HL-60 (cell line): ENCODE measurements around the gene PUM2.

Experiments used
- DNase-seq, 2 experiments: peaks; one replicate each; pipeline ENCODE4 v3.0.0-alpha.2; 2010 to 2020; ENCODE audit warnings: low read depth in 1 of 2, low spot score in 1 of 2
- H3K27ac ChIP-seq: fragments of 250-450 bp; sonication (Bioruptor Pico); replicated peaks from 2 replicates; pipeline ENCODE4 v1.5.1; 2020; ENCODE audit warnings: mild to moderate bottlenecking, moderate library complexity
- H3K27me3 ChIP-seq: fragments of 250-450 bp; sonication (Bioruptor Pico); 2 replicates; pipeline ENCODE4 v1.5.1; 2021; ENCODE audit warnings: mild to moderate bottlenecking, moderate library complexity; ENCODE audit not compliant: insufficient read depth, poor library complexity, severe bottlenecking
- H3K4me3 ChIP-seq: replicated peaks from 2 replicates; pipeline ENCODE4 v1.5.1; 2011; ENCODE audit warnings: mild to moderate bottlenecking, control low read depth, low read length; ENCODE audit not compliant: insufficient read depth
- GABPA ChIP-seq: IDR thresholded peaks from 2 replicates; pipeline ENCODE4 v1.6.1; 2012; ENCODE audit warnings: low read depth
- POLR2AphosphoS5 ChIP-seq: IDR thresholded peaks from 2 replicates; pipeline ENCODE4 v1.6.1; 2012; ENCODE audit warnings: low read depth
- SPI1 ChIP-seq: IDR thresholded peaks from 2 replicates; pipeline ENCODE4 v1.6.1; 2012; ENCODE audit warnings: low read depth, mild to moderate bottlenecking, borderline replicate concordance
- TF ChIP-seq, protein P1 (sequence below): IDR thresholded peaks from 2 replicates; pipeline ENCODE4 v1.6.1; 2012; ENCODE audit warnings: low read depth; ENCODE audit not compliant: insufficient replicate concordance
- TF ChIP-seq, protein P2 (sequence below): IDR thresholded peaks from one replicate; pipeline ENCODE4 v1.5.1; 2011; ENCODE audit warnings: low read length, control low read depth, inconsistent platforms; ENCODE audit not compliant: insufficient read depth

PUM2 gene

DNA sequence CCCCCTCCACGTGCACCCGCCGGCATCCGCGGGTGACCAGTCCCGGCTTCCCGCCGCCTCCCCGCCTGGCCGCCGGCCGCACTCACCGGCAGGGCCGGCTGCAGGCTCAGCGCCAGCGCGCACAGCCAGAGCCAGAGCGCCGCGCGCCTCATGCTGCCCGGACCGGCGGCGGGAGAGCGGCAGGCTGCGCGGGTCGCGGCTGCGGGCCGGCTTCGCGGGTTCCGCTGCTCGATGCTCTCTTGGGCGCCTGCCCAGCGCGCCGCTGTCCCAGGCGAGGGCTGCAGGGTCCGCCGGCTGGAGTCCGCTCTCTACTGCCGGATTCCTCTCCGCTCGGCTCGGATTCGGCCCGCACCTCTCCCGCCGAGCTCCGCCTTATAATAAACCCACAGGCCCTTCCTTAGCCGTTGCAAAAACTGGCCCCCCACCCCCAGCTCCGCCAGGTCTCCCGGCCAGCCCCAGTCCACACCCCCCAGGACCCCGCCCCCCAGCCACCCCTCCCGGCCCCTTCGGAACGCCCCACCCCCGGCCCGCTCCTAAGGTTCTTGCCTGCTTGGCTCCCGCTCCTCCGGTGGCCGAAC, 125.8 kb downstream of the PUM2 start, which contains the start of gene SDC1:
SDC1 (minus strand) TSS at position 415 of the 578 bp plus-strand sequence; CDS start at position 152, 263 bp downstream.
- peak within 1 kb of the TSS; percentile 47 for H3K4me3 ChIP-seq
- peaks cover 35% of the 10 kb centered on the region for H3K27me3 ChIP-seq
- TF ChIP-seq, protein P1, sequence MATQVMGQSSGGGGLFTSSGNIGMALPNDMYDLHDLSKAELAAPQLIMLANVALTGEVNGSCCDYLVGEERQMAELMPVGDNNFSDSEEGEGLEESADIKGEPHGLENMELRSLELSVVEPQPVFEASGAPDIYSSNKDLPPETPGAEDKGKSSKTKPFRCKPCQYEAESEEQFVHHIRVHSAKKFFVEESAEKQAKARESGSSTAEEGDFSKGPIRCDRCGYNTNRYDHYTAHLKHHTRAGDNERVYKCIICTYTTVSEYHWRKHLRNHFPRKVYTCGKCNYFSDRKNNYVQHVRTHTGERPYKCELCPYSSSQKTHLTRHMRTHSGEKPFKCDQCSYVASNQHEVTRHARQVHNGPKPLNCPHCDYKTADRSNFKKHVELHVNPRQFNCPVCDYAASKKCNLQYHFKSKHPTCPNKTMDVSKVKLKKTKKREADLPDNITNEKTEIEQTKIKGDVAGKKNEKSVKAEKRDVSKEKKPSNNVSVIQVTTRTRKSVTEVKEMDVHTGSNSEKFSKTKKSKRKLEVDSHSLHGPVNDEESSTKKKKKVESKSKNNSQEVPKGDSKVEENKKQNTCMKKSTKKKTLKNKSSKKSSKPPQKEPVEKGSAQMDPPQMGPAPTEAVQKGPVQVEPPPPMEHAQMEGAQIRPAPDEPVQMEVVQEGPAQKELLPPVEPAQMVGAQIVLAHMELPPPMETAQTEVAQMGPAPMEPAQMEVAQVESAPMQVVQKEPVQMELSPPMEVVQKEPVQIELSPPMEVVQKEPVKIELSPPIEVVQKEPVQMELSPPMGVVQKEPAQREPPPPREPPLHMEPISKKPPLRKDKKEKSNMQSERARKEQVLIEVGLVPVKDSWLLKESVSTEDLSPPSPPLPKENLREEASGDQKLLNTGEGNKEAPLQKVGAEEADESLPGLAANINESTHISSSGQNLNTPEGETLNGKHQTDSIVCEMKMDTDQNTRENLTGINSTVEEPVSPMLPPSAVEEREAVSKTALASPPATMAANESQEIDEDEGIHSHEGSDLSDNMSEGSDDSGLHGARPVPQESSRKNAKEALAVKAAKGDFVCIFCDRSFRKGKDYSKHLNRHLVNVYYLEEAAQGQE: no peak
- TF ChIP-seq GABPA: no peak
- TF ChIP-seq, protein P2, sequence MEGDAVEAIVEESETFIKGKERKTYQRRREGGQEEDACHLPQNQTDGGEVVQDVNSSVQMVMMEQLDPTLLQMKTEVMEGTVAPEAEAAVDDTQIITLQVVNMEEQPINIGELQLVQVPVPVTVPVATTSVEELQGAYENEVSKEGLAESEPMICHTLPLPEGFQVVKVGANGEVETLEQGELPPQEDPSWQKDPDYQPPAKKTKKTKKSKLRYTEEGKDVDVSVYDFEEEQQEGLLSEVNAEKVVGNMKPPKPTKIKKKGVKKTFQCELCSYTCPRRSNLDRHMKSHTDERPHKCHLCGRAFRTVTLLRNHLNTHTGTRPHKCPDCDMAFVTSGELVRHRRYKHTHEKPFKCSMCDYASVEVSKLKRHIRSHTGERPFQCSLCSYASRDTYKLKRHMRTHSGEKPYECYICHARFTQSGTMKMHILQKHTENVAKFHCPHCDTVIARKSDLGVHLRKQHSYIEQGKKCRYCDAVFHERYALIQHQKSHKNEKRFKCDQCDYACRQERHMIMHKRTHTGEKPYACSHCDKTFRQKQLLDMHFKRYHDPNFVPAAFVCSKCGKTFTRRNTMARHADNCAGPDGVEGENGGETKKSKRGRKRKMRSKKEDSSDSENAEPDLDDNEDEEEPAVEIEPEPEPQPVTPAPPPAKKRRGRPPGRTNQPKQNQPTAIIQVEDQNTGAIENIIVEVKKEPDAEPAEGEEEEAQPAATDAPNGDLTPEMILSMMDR: no peak
- no peak for TF ChIP-seq SPI1
- no peak for TF ChIP-seq POLR2AphosphoS5
- H3K27ac ChIP-seq: no peak within 1 kb of the TSS
- no peak for DNase-seq

DNA sequence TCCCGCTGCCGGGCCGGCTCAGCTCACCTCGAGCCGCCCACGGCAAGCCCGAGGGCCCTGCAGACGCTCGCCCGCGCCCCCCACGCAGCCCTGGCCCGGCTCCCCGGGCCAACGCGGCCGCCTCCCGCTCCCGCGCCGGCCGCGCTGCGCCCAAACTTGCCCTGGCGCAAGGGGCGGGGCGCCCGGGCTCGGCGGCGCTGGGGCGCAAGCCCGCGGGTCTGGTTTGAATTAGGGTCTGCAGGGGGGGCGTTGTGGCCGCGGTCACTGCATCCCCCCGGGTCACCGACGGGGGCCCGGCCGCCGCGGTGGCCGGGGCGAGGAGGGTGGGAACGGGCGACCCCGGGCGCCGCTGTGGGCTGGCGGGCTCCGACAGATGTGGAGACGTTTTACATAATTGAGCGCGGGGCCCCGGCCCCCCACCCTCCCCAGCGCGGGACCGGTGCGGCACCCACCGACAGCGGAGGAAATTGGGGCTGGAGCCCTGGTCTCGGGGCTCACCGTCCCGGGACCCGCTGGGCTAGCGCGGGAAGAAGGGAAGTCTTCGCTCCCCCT, 126.4 kb downstream of the PUM2 start:
- Histone ChIP-seq H3K4me3 (peak overlapping the region; percentile 47), H3K27me3 (peaks cover 35% of the 10 kb centered on the region), H3K27ac (no peak overlapping the region)
- DNase-seq: no peak
- TF ChIP-seq, protein P1: no peak
- TF ChIP-seq SPI1: no peak
- no peak for TF ChIP-seq GABPA
- TF ChIP-seq, protein P2: no peak
- TF ChIP-seq POLR2AphosphoS5: no peak

DNA sequence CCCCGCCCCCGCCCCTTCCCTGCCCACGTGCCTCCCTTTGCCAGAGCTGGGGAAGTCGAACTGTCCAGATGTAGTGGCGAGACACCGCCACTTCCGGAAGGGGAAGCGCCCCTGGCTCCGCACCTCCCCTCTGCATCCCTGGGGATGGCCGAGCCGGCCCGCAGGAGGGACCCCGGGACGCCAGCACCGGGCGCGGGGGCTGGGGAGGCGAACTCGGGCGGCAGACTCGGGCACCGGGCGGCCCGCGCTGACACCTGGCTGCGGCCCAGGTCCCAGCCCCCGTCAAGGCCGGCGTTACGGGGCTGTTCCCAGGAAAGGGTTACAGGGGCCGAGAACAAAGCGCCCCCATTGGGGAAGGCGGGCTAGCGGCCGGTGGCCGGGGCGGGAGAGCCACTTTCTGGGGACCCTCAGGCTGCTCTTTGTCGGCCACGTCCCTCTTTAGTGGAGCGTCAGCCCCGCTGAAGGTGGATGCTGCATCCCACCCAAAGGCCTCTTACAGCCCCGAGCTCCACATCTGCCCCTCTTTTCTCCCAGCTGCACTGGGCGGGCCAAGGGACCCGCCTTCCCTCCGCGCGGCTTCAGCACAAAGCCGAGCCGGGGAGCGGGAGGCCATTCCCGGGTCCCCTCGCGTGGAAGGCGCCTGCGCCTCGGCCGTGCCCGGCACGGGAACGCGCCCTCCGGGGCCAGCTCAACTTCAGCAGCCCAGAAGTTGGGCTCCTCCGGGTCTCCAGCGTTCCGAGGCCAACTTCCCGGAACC, 127.1 kb downstream of the PUM2 start:
- TF ChIP-seq SPI1 (no peak), POLR2AphosphoS5 (no peak)
- TF ChIP-seq, protein P1: no peak
- TF ChIP-seq, protein P2: no peak
- Histone ChIP-seq H3K27ac (no peak overlapping the region), H3K27me3 (peaks cover 35% of the 10 kb centered on the region), H3K4me3 (peak overlapping the region; percentile 47)
- no peak for DNase-seq
